Activated CD4-positive, alpha-beta T cell treated with anti-CD3 and anti-CD28 coated beads, Interleukin-2, amount 50 U/mL, for 48 hours (primary cell): ENCODE measurements around the gene DAAM1.

Experiments
- DNase-seq, 2 experiments: peaks; one replicate each; pipeline ENCODE4 v3.0.0-alpha.2; 2020

The DAAM1 gene

DNA sequence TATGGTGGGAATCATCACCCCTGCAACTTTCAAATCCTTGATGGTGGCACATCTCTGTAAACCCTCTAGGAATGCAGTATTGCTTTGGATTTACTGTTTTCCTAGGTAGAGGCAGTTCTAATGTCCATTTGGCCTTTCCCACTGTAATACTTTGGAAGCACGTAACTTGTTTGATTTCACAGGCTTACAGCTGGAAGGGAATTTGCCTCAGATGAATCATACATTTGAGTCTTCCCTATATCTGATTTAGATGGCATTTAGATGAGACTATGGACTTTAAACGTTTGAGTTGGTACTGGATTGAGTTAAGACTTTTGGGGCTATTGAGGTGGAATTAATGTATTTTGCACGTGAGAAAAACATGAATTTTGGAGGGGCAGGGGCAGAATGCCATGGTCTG, 35.9 kb downstream of the DAAM1 start:
- no peak for DNase-seq

DNA sequence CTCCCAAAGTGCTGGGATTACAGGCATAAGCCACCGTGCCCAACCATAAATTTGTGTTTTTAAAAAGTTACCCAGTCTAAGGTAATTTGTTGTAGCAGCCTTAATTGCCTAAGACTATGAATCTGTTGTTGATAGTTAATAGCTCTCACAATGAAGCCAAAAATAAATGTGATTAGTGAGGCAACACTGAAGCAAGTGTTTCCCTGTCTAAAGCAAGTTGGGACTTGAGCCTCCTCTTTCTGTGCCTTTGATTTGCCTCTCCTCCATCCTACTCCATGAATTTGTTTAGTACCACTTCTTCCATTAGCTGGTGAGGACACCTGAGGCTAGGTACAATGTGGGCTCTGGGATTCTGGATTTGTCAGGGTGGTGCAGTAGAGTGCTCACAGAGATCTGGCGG, 36.8 kb downstream of the DAAM1 start:
- DNase-seq: no peak

GRCh38 chr14:59228421-59228820, 40.0 kb downstream of the DAAM1 start:
- DNase-seq: no peak

GRCh38 chr14:59229653-59230406, 41.4 kb downstream of the DAAM1 start:
- DNase-seq: no peak

GRCh38 chr14:59236195-59236594, 47.7 kb downstream of the DAAM1 start:
- no peak for DNase-seq

DNA sequence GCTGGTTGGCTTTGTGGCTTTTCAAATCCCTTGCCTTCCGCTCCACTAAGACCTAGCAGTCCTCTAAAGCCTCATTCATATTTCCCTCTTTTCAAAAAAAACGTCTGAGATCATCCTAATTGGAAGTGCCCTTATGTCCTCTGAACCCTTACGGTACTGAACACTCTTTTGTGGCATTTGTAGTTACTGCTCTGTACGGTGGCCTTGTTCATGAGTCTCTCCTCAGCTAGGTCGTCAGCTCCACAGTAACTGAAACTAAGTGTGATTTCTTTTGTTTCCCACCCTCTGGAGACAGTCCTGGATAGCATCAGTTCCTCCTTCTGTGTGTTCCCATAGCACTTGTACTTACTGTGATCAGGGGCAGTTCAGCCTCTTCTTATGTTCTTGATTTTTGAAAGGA, 49.7 kb downstream of the DAAM1 start:
- no peak for DNase-seq

GRCh38 chr14:59239022-59239421, 50.6 kb downstream of the DAAM1 start:
- DNase-seq: no peak

DNA sequence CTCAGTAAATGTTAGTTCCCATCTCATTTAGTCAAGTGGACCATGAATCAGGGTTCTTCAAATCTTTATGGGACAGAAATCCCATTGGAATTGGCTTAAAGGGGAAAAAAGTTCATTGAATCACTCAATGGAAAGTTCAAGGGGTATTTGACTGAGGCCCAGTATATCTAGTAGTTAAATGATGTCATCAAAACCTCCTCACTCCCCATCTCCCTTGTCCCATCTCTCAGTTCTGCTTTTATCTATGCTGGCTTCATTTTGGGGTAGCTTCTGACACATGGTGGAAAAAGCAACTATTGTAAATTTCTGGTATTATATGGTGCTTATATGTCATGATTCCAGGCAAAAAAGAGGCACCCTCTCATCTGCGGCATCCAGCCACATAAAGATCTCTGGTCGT, 51.9 kb downstream of the DAAM1 start:
- DNase-seq: no peak

DNA sequence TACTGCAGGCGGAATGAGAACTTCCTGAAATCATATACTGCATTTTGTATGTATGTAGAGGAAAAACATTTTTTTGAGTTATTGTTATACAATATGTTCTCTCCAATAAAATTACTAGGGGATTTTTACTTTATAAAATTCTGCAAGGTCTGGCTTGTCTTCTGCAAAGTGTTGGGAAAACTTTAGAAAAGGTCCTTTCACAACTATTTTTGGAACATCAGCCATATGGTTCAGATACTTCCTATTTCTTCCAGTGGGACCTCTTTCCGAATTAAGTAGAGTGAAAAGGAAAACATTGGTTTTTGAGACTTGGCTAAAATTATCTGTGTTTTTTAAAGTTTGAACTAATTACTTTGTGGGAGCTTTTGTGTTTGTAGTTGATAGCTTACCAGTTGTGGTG, 52.7 kb downstream of the DAAM1 start:
- DNase-seq: no peak

- DNase-seq: no peak
Measured at GRCh38 chr14:59243174-59243573, 54.7 kb downstream of the DAAM1 start.

- no peak for DNase-seq
Measured at GRCh38 chr14:59244581-59244980, 56.1 kb downstream of the DAAM1 start.

- no peak for DNase-seq
Measured at GRCh38 chr14:59245809-59246295, 57.4 kb downstream of the DAAM1 start.

GRCh38 chr14:59246566-59246965, 58.1 kb downstream of the DAAM1 start:
- DNase-seq: no peak

DNA sequence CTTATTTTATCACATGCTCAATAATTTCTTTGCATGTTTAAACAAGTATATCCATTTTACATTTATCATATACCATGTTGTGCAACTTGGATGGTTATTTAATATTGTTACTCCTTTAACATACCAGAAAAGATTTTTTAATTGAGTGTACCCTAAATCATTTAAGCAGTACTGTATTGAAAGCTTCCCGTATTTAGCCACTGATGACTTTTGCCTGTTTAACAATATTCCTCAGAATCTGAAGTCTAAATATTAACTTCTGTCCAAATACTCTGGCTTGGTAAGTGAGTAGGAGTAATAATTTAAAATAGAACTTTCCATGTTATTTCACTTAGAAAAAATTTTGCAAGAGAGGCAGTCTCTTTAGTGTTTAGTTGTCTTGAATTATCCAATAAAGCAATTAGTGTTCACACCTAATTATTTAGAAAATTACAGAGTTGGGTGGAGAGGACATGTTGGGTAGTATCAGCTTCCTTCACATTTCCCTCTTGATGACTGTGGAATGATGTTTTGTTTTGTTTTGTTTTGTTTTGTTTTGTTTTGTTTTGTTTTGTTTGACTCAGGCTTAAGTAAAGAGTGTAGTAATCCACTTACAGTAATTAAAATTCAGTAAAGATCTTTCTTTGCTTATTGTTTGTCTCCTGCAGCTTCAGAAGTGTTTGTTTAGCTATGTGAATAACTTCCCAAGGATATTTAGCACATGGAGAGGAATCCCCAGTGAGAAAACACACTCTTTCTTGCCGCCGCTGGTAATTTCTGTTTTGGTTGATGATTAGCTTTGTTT, 59.5 kb downstream of the DAAM1 start:
- DNase-seq: no peak

DNA sequence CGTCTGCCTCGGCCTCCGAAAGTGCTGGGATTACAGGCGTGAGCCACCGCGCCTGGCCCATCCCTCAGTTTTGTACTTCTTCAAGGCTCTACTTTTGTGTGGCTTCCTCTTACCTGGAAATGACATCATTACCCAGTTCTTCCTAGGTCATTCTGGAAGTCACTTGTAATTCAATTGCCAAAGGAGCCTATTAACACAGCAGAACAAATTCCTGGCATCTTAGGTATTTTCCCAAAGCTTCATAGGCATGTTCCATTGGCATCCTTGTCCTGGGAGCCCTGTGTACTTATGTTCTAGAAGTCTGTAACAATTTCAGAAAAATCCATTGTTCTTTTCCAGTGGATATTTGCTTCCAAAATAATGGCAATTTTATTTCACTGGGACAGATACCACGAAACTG, 60.6 kb downstream of the DAAM1 start:
- no peak for DNase-seq

GRCh38 chr14:59251811-59252771, 63.6 kb downstream of the DAAM1 start:
- no peak for DNase-seq

DNA sequence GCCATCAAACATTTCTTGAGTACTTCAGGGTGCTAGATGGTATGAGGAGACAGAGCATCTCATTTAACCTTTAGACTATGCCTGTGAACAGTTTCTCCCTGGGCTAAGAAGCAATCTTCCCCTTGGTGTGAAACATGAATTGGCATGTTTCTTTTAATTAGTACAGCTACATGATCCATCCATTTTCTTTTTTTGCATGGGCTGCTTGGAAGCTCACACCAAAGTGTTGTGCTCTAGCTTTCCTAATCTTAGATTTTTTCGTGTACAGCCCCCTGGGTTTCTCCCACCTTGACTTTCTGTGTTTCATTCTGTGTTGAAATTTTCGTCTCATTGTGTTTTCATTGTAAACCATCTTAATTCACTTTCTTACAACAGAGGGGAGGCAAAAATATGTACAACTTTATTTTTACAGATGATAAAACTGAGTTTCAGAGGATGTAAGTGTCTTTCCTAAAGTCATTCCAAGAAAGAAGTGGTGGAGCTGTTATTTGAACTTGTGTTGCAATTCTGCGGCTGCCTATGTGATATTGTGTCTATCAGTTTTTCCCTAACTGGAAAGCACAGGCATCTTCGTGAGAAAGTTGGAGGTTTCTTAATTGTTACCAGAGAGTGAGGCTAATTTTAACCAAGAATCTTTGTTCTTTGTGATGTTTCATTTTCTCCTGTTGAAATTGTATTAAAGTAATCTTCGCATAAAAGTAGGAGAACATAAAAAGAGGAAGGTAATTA, 64.5 kb downstream of the DAAM1 start:
- DNase-seq: no peak

DNA sequence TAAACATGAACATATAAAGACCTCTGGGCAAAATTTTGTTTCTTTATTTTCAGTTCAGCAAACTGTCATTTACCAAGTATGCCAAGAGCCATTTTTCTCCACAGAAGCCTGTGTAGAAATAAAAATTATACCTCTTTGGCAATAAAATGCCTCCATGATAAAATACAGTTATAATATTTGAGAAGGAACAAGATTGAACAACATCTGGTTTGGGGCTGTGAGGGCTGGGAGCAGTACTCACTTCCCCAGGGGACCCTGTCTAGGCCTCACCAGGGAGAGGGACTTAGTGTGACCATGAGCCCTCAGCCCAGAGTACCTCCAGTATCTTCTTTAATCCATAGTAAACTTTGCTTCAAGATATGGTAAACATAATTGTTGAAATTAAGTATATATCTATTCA, 65.1 kb downstream of the DAAM1 start:
- DNase-seq: no peak

GRCh38 chr14:59254146-59254910, 65.9 kb downstream of the DAAM1 start:
- no peak for DNase-seq

- no peak for DNase-seq
Measured at GRCh38 chr14:59254911-59255545, 66.6 kb downstream of the DAAM1 start.

GRCh38 chr14:59256331-59256730, 67.9 kb downstream of the DAAM1 start:
- no peak for DNase-seq
